ENCODE data around the gene TBXA2R. TPM values are rescaled to one million over a fixed set of nuclear protein-coding genes. Genes with fewer than 3 reads are reported as not detected.

The TBXA2R gene
- total RNA-seq, 1 donor from 2014 or later: 0.52 TPM

GRCh38 chr19:3563709-3564524, 42.8 kb downstream of the TBXA2R start:
- intact Hi-C loops (cut with micrococcal nuclease): no loop called here

- intact Hi-C loops (cut with micrococcal nuclease): loop anchor here (1.0 to 5.0 kb wide), 3 partner anchors 15 to 69 kb away; partner anchors contain the start of genes CACTIN, FZR1 and HMG20B
Measured at GRCh38 chr19:3557461-3558248, 49.0 kb downstream of the TBXA2R start, which contains the start of gene MFSD12. TSS of gene MFSD12 (minus strand) at chr19:3557586. CDS start at chr19:3557403, 183 bp downstream.

DNA sequence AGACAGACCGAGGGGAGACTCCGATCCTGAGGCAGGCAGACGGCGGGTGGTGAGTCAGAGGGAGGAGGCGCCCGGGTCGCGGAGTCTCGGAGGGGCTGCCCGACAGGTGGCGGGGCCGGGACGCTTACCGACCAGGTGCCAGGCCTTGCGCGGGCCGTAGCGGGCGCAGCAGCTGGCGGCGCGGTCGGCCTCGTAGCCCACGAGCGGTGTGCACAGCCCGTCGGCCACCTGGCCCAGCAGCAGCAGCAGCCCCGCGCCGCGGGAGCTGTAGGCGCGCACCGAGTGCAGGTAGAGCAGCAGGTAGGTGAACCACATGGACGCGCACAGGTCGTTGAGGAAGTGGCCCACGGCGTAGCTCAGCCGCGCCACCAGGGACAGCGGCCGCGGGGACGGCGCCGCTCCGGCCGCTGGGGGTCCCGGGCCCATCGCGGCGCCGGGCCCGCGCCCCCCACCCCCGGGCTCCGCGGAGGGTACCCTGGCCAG, 49.7 kb downstream of the TBXA2R start:
- intact Hi-C loops (cut with micrococcal nuclease): loop anchor here (1.0 to 5.0 kb wide), 3 partner anchors 15 to 70 kb away; partner anchors contain the start of genes CACTIN, FZR1 and HMG20B

- intact Hi-C loops (cut with micrococcal nuclease): loop anchor here (2.0 to 5.0 kb wide), 2 partner anchors 49 to 70 kb away; partner anchors contain the start of genes CACTIN and FZR1
Measured at GRCh38 chr19:3556423-3556977, 50.2 kb downstream of the TBXA2R start.

DNA sequence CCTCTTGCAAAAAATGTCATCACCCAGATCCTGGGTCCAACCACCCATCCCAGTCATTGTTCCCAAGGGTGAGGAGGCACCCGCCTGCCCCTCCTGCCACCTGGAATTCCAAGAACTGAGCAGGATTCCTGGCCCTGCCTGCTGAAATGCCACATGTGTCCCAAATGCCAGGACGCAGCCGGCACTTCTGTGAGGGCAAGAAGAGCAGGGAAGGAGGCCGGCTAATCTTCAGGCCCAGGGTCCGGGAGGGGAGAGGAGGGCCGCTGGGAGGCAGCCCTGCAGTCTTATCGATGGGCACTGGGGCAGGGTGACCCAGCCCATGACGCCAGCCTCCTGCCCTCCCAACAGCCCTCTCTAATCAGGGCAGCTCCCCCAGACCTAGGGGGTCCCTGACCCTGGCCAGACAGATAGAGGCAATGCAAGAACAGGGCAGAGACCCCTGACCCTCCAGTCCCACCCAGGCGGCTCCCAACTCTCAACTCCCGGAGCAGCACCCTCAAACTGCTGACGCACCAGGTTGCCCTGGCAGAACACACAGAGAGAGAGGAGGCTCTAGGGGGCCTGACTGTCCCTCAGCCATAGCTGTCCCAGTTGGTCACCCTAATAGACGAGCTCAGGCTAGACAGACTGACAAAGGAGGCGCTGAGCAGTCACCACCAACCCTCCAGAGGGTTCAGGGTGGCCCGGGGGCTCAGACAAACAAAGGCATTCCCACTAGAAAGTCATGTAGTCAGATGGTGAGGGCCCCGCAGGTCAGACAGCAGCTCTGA, 50.8 kb downstream of the TBXA2R start:
- intact Hi-C loops (cut with micrococcal nuclease): loop anchor here (2.0 to 5.0 kb wide), 2 partner anchors 49 to 71 kb away; partner anchors contain the start of genes CACTIN and FZR1

DNA sequence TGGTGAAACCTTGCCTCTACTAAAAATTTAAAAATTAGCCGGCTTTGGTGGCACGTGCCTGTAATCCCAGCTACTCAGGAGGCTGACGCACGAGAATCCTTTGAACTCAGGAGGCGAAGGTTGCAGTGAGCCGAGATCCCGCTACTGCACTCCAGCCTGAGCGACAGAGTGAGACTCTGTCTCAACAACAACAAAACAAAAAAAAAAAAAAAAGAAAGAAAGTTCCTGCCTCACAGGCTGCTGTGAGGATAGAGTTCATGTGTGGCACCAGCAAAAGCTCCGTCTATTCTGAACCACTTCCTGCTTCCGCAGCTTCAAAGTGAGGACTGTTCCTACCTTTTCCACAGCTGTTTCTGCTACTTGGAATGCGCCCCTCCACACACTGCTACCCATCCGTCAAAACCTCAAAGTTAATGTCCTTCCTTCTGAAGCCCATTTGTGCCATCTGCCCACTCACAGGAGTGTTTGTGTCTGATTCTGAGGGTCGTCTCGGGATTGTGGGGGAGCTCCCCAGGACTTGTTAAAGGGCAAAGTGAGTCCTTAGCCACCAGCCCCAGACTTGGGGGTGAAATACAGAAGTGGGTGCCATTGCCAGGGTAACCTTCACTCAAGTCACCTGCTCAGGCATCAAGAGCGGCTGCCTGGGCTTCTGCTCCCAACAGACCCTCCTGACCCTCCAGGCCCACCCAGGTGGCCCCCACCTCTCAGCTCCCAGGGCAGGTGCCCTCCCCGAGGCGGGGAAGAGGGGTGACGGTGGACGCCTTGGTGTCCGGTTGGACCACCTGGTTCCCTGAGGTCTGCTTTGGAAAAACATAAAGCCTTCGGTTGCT, 52.2 kb downstream of the TBXA2R start:
- intact Hi-C loops (cut with micrococcal nuclease): loop anchor here (5.0 kb wide), 1 partner anchor 47 kb away; the partner anchor contains the start of gene FZR1

- intact Hi-C loops (cut with micrococcal nuclease): no loop called here
Measured at GRCh38 chr19:3551792-3552095, 54.9 kb downstream of the TBXA2R start.

- intact Hi-C loops (cut with micrococcal nuclease): no loop called here
Measured at GRCh38 chr19:3550947-3551791, 55.5 kb downstream of the TBXA2R start.

DNA sequence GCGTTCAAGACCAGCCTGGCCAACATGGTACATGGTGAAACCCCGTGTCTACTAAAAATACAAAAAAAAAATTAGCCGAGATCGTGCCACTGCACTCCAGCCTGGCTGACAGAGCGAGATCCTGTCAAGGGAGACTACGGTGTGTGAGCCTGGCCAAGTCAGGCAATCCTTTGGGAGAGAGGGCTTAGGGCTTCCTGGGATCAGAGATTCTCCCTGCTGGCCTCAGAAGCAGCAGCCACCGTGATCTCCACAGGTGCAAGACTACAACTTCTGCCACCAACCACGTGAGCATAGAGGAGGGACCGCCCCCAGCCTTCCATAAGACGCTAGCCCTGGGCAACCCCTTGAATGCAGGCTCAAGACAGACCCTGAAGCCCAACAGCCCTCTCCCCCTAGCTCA, 56.9 kb downstream of the TBXA2R start:
- intact Hi-C loops (cut with micrococcal nuclease): no loop called here

- intact Hi-C loops (cut with micrococcal nuclease): no loop called here
Measured at GRCh38 chr19:3548606-3549005, 58.1 kb downstream of the TBXA2R start.

- intact Hi-C loops (cut with micrococcal nuclease): no loop called here
Measured at GRCh38 chr19:3547767-3548282, 58.9 kb downstream of the TBXA2R start.

DNA sequence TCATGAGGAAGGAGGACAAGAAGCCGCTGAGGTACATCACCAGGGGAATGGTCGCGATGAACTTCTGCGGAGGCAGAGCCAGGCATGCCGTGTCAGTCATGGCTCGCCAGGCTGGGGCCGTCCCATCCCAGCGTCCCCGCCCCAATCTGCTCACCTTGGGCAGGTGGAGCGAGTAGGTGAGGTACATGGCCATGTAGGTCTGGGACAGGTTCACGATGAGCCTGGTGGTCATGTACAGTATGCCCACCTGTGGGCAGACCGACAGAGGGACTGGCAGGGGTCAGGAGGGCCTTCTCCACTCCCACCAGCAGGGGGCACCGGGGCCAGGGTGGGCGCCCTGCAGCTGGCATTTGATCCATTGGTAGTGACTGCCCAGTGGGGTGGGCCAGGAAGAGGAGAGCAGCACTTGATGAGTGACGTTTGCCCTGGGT, 59.4 kb downstream of the TBXA2R start:
- intact Hi-C loops (cut with micrococcal nuclease): no loop called here

DNA sequence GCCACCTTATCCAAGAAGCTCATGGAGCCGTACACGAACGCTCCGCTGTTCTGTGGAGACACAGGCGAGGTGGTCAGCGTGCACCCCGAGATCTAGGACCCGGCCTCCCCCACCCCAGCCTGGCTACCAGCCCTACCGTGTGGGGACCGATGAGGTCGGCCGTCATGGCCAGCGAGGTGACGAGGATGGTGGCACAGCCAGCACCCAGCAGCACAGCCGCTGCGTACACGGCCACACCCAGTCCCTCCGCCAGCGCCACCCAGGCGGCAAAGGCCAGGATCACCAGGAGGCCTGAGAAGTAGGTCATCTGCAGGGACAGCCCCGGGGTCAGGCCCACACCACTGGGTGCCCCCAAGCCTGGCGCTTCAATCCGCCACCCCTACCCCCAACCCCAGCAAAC, 60.6 kb downstream of the TBXA2R start:
- intact Hi-C loops (cut with micrococcal nuclease): no loop called here

DNA sequence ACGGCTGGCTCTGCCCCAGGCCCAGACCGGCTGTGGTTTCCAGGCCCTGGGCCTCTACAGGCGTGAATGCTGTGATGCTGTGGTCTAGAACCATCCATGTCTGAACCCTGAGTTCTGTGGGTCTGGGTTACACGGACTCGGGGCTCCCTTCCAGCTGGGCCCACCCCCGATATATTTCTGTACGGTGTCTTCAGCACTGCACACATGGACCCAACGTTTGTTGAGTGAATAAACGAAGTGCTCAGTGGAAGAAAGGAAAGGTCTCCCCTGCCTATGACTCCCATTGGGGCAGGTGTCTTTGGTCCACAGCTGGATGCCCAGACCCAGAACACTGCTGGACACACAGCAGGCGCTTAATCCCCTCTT, 61.0 kb downstream of the TBXA2R start:
- intact Hi-C loops (cut with micrococcal nuclease): loop anchor here (1.0 kb wide), 1 partner anchor 60 kb away; no protein-coding TSS in a partner anchor

- intact Hi-C loops (cut with micrococcal nuclease): loop anchor here (1.0 kb wide), 1 partner anchor 60 kb away; no protein-coding TSS in a partner anchor
Measured at GRCh38 chr19:3544742-3545668, 61.7 kb downstream of the TBXA2R start.

Data from T-helper 2 cell treated with Interferon-gamma antibody and Interleukin-4, amounts not matched to agents 100 ng/mL and 5 ng/mL, for 36 hours (primary cell).